Endometrium (tissue), 2 donors: ENCODE measurements around the gene PHF1.

Source experiments
- FAIRE-seq: peaks from 2 replicates; lab custom pipeline; 2012; peaks lifted over from hg19 to GRCh38; lab: Jason Lieb, UNC
- donor health status: control.
- donor health status: control.

The PHF1 gene

GRCh38 chr6:33417903-33418689 is 7.3 kb downstream of the PHF1 start, which contains the start of gene CUTA:
TSS of gene CUTA (minus strand) at chr6:33418107. CDS start at chr6:33418000, 107 bp downstream.
- FAIRE-seq = peak; percentile 99

GRCh38 chr6:33418690-33419291 is 8.0 kb downstream of the PHF1 start:
- no peak for FAIRE-seq

- FAIRE-seq = no peak
Measured at GRCh38 chr6:33419580-33420490, 9.0 kb downstream of the PHF1 start, which contains the start of gene SYNGAP1. TSS of gene SYNGAP1 (plus strand) at chr6:33420065. CDS start at chr6:33420265, 200 bp downstream.

- FAIRE-seq = no peak
Measured at GRCh38 chr6:33420491-33421343, 9.9 kb downstream of the PHF1 start.

GRCh38 chr6:33421344-33421643 is 10.5 kb downstream of the PHF1 start:
- no peak for FAIRE-seq

- no peak for FAIRE-seq
Measured at GRCh38 chr6:33423777-33424176, 13.0 kb downstream of the PHF1 start.

GRCh38 chr6:33424855-33425667 is 14.2 kb downstream of the PHF1 start:
- FAIRE-seq = no peak

- FAIRE-seq = no peak
Measured at GRCh38 chr6:33425668-33426577, 15.1 kb downstream of the PHF1 start.

GRCh38 chr6:33426590-33427511 is 16.0 kb downstream of the PHF1 start:
- no peak for FAIRE-seq

- no peak for FAIRE-seq
Measured at GRCh38 chr6:33427585-33428223, 16.9 kb downstream of the PHF1 start.

GRCh38 chr6:33428224-33428965 is 17.6 kb downstream of the PHF1 start:
- FAIRE-seq = no peak

GRCh38 chr6:33428966-33429749 is 18.3 kb downstream of the PHF1 start:
- no peak for FAIRE-seq

- no peak for FAIRE-seq
Measured at GRCh38 chr6:33429750-33430052, 18.9 kb downstream of the PHF1 start.

- FAIRE-seq = no peak
Measured at GRCh38 chr6:33430334-33430733, 19.5 kb downstream of the PHF1 start.

GRCh38 chr6:33430991-33431879 is 20.4 kb downstream of the PHF1 start:
- no peak for FAIRE-seq
